MM.1S (cell line): Measurements from ENCODE around the gene USP40.
"Not testable (repeated sequence)": the region's sequence is repeated elsewhere in the genome, so short reads cannot be mapped to it uniquely, and the experiment has no call there.

ENCODE experiments used
- DNase-seq: peaks from one replicate; pipeline ENCODE4 v3.0.0-alpha.2; 2015
- H2AFZ ChIP-seq: fragments of 300-600 bp; sonication (generic); 2 replicates; pipeline ENCODE4 v1.6.0; 2016; ENCODE audit warnings: antibody characterized with exemption, low read length
- H3F3A ChIP-seq: fragments of 300-600 bp; sonication (generic); 2 replicates; pipeline ENCODE4 v1.6.1; 2016; ENCODE audit warnings: mild to moderate bottlenecking, antibody characterized with exemption, low read length, moderate library complexity, mixed read lengths; ENCODE audit not compliant: insufficient read depth
- H3K27ac ChIP-seq: fragments of 300-600 bp; sonication (generic); 2 replicates; pipeline ENCODE4 v1.5.1; 2016; ENCODE audit warnings: mild to moderate bottlenecking, low read length
- H3K27me3 ChIP-seq: fragments of 300-600 bp; sonication (generic); replicated peaks from 2 replicates; pipeline ENCODE4 v1.6.0; 2016; ENCODE audit warnings: low read length; ENCODE audit not compliant: insufficient read depth
- H3K36me3 ChIP-seq: fragments of 300-600 bp; sonication (generic); replicated peaks from 2 replicates; pipeline ENCODE4 v1.6.1; 2016; ENCODE audit warnings: mild to moderate bottlenecking, low read length, mixed read lengths; ENCODE audit not compliant: insufficient read depth
- H3K4me1 ChIP-seq: fragments of 300-600 bp; sonication (generic); 2 replicates; pipeline ENCODE4 v1.6.1; 2016; ENCODE audit warnings: low read length, mixed read lengths
- H3K4me2 ChIP-seq: fragments of 300-600 bp; sonication (generic); 2 replicates; pipeline ENCODE4 v1.6.0; 2016; ENCODE audit warnings: low read depth, low read length
- H3K4me3 ChIP-seq: fragments of 300-600 bp; sonication (generic); 2 replicates; pipeline ENCODE4 v1.5.1; 2016; ENCODE audit warnings: low read length, mixed read lengths
- H3K79me2 ChIP-seq: fragments of 300-600 bp; sonication (generic); 2 replicates; pipeline ENCODE4 v1.6.1; 2016; ENCODE audit warnings: mixed run types, low read length, mixed read lengths
- H3K9ac ChIP-seq: fragments of 300-600 bp; sonication (generic); 2 replicates; pipeline ENCODE4 v1.6.1; 2016; ENCODE audit warnings: low read length, mixed read lengths
- H3K9me2 ChIP-seq: fragments of 300-600 bp; sonication (generic); replicated peaks from 2 replicates; pipeline ENCODE4 v1.6.1; 2016; ENCODE audit warnings: mild to moderate bottlenecking, low read length, mixed read lengths; ENCODE audit not compliant: insufficient read depth
- H3K9me3 ChIP-seq: fragments of 300-600 bp; sonication (generic); replicated peaks from 2 replicates; pipeline ENCODE4 v1.6.1; 2016; ENCODE audit warnings: mild to moderate bottlenecking, low read length, mixed read lengths; ENCODE audit not compliant: insufficient read depth
- H4K20me1 ChIP-seq: fragments of 300-600 bp; sonication (generic); 2 replicates; pipeline ENCODE4 v1.6.1; 2016; ENCODE audit warnings: mild to moderate bottlenecking, low read length, moderate library complexity, mixed read lengths; ENCODE audit not compliant: insufficient read depth
- CTCF ChIP-seq: fragments of 300-600 bp; sonication (generic); IDR thresholded peaks from 2 replicates; pipeline ENCODE4 v1.5.1; 2016; ENCODE audit warnings: antibody characterized with exemption, low read length, mixed read lengths
- EZH2 ChIP-seq: fragments of 300-600 bp; sonication (generic); optimal IDR thresholded peaks from 2 replicates; pipeline ENCODE3; 2017; ENCODE audit warnings: low read depth, mild to moderate bottlenecking, antibody characterized with exemption, low read length, mixed read lengths
- EZH2phosphoT487 ChIP-seq: fragments of 300-600 bp; sonication (generic); IDR thresholded peaks from 2 replicates; pipeline ENCODE4 v1.6.1; 2018; ENCODE audit warnings: antibody characterized with exemption, low read length

USP40 gene

GRCh38 chr2:233598952-233599351, 32.4 kb upstream of the USP40 start:
- DNase-seq, result no peak
- Histone ChIP-seq H3K4me1 (no peaks in the 10 kb centered on the region), H3K9me3 (no peaks in the 10 kb centered on the region), H3K27me3 (no peaks in the 10 kb centered on the region), H3K9me2 (no peaks in the 10 kb centered on the region), H3F3A (no peaks in the 10 kb centered on the region), H3K36me3 (no peaks in the 10 kb centered on the region), H4K20me1 (no peaks in the 10 kb centered on the region), H3K9ac (no peak overlapping the region), H2AFZ (no peak overlapping the region), H3K4me3 (no peak overlapping the region), H3K79me2 (no peaks in the 10 kb centered on the region), H3K27ac (no peak overlapping the region), H3K4me2 (no peak overlapping the region)
- TF ChIP-seq EZH2, result no peak
- no peak for TF ChIP-seq EZH2phosphoT487
- TF ChIP-seq CTCF, result no peak

GRCh38 chr2:233597522-233597921, 30.9 kb upstream of the USP40 start:
- no peaks in the 10 kb centered on the region for H3K79me2 ChIP-seq
- H3F3A ChIP-seq, result no peaks in the 10 kb centered on the region
- H3K4me2 ChIP-seq, result no peak overlapping the region
- no peaks in the 10 kb centered on the region for H3K9me2 ChIP-seq
- no peak overlapping the region for H3K4me3 ChIP-seq
- H3K9ac ChIP-seq, result no peak overlapping the region
- no peaks in the 10 kb centered on the region for H3K36me3 ChIP-seq
- H3K4me1 ChIP-seq, result no peaks in the 10 kb centered on the region
- no peak overlapping the region for H2AFZ ChIP-seq
- TF ChIP-seq CTCF (no peak), EZH2phosphoT487 (no peak), EZH2 (no peak)
- DNase-seq, result no peak
- H3K27me3 ChIP-seq, result no peaks in the 10 kb centered on the region
- H4K20me1 ChIP-seq, result no peaks in the 10 kb centered on the region
- no peak overlapping the region for H3K27ac ChIP-seq
- no peaks in the 10 kb centered on the region for H3K9me3 ChIP-seq

GRCh38 chr2:233593201-233593600, 26.6 kb upstream of the USP40 start:
- no peaks in the 10 kb centered on the region for H3K4me1 ChIP-seq
- TF ChIP-seq CTCF, result no peak
- H3F3A ChIP-seq, result no peaks in the 10 kb centered on the region
- DNase-seq, result no peak
- no peaks in the 10 kb centered on the region for H3K27me3 ChIP-seq
- H3K4me3 ChIP-seq, result no peak overlapping the region
- H3K4me2 ChIP-seq, result no peak overlapping the region
- H4K20me1 ChIP-seq, result no peaks in the 10 kb centered on the region
- H3K9ac ChIP-seq, result no peak overlapping the region
- H3K9me3 ChIP-seq, result no peaks in the 10 kb centered on the region
- H2AFZ ChIP-seq, result no peak overlapping the region
- H3K79me2 ChIP-seq, result no peaks in the 10 kb centered on the region
- no peaks in the 10 kb centered on the region for H3K9me2 ChIP-seq
- no peak overlapping the region for H3K27ac ChIP-seq
- no peaks in the 10 kb centered on the region for H3K36me3 ChIP-seq

- H3K9me2 ChIP-seq, H3F3A ChIP-seq, H3K27me3 ChIP-seq, H3K79me2 ChIP-seq, H3K9me3 ChIP-seq, H4K20me1 ChIP-seq, H2AFZ ChIP-seq, H3K27ac ChIP-seq, H3K9ac ChIP-seq, H3K4me2 ChIP-seq, H3K4me3 ChIP-seq, H3K36me3 ChIP-seq, H3K4me1 ChIP-seq, DNase-seq: not testable (repeated sequence)
Observed at GRCh38 chr2:233592706-233593105, 26.1 kb upstream of the USP40 start.
